Measurements from ENCODE around the gene CENPS. TPM values are rescaled to one million over a fixed set of nuclear protein-coding genes. Genes with fewer than 3 reads are reported as not detected.

Gene CENPS
- total RNA-seq, 1 experiment from 2014 or later, result 16.3 TPM

DNA sequence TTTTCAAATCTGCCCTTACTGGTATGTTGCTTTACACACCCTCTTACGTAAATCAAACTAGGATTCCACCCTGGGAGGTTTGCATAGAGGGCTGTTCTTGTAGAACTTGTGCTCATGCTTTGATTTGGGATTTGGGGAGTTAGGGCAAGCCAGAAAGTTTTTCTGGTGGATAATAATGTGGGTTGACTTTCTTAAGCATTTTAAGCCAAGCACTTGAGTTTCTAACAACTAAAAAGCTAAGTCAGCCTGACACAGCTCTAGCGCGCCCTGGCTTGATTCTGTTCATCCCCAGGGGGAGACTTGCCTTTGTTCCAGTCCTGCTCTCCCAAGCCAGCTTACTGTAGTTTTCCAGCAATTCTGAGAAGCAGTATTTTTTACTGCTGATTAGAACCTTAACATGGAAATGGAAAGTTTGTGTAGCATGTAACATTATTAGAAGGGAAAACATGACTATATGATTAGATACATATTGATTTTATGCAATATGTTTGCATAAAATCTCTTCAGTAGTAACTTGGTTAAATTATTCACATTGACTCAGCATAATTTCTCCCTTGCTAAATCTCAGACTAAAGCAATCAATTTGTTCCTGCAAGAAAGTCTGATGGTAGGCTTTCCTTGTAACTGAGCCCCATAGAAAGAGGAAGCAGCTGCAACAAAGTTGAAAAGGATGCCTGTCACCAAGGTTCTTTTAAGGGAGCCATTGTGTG, 42.4 kb upstream of the CENPS start:
- TSS peak; percentile 46 for BruUV-seq (replicated peaks)
- H3K4me3 ChIP-seq (ENCODE audit: low read length), result peak overlapping the region; percentile 43
- POLR2A ChIA-PET (ENCODE audit: unreplicated experiment), result interaction anchor here (0.6 kb wide), 1 partner anchor 11 kb away, joined by 7 read pairs; no protein-coding TSS in a partner anchor

DNA sequence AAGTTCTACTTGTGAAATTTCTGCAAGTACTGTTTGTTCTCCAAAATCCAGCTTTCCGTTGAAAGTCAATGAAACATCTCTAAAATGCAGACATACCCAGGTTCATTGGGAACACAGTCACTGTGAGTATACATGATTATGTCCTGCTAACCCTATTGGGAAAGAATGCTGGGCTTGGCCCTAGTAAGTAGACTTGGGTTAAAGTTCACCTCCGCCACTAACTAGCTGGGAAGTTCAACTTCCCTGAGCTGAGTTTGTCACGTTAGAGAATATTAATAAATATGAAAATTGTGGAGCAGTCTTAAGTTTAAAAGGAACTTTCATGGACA, 41.9 kb upstream of the CENPS start:
- no peak for DNase-seq
- TF ChIP-seq, protein P1, sequence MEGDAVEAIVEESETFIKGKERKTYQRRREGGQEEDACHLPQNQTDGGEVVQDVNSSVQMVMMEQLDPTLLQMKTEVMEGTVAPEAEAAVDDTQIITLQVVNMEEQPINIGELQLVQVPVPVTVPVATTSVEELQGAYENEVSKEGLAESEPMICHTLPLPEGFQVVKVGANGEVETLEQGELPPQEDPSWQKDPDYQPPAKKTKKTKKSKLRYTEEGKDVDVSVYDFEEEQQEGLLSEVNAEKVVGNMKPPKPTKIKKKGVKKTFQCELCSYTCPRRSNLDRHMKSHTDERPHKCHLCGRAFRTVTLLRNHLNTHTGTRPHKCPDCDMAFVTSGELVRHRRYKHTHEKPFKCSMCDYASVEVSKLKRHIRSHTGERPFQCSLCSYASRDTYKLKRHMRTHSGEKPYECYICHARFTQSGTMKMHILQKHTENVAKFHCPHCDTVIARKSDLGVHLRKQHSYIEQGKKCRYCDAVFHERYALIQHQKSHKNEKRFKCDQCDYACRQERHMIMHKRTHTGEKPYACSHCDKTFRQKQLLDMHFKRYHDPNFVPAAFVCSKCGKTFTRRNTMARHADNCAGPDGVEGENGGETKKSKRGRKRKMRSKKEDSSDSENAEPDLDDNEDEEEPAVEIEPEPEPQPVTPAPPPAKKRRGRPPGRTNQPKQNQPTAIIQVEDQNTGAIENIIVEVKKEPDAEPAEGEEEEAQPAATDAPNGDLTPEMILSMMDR (conservative IDR thresholded peaks at IDR 0.05; ENCODE audit: low read depth, low read length), result no peak
- TF ChIP-seq EZH2phosphoT487 (IDR thresholded peaks at IDR 0.05; ENCODE audit: borderline replicate concordance, low read length) (no peak), EZH2 (IDR thresholded peaks at IDR 0.05; ENCODE audit: low read length, unreplicated experiment) (no peak)
- no peaks in the 10 kb centered on the region for H3K9me2 ChIP-seq (replicated peaks; ENCODE audit: low read length)
- POLR2A ChIA-PET (ENCODE audit: unreplicated experiment), result no interaction called here
- BruUV-seq (replicated peaks), result no TSS peak
- no peak overlapping the region for H2AFZ ChIP-seq (ENCODE audit: low read length)
- no peaks in the 10 kb centered on the region for H3K9me3 ChIP-seq (ENCODE audit: low read length)
- no peak overlapping the region; the same call in 1 of the 2 replicates for H3K4me3 ChIP-seq (ENCODE audit: low read length)
- H3K27ac ChIP-seq (ENCODE audit: low read length), result peak overlapping the region; percentile 96
- no peaks in the 10 kb centered on the region for H4K20me1 ChIP-seq (ENCODE audit: low read length)
- H3K9ac ChIP-seq (ENCODE audit: low read length), result no peak overlapping the region
- no peaks in the 10 kb centered on the region for H3K79me2 ChIP-seq (ENCODE audit: low read length)
- intact Hi-C loops (cut with micrococcal nuclease), result loop anchor here (1.0 kb wide), 1 partner anchor 10 kb away; no protein-coding TSS in a partner anchor
- peaks cover 22% of the 10 kb centered on the region for H3K4me1 ChIP-seq (ENCODE audit: insufficient read depth, low read length)
- peak; percentile 10; the same call in 1 of the 2 replicates for ATAC-seq
- no peaks in the 10 kb centered on the region for H3K36me3 ChIP-seq (ENCODE audit: low read depth, low read length)
- H3F3A ChIP-seq (ENCODE audit: low read length, unreplicated experiment), result no peaks in the 10 kb centered on the region
- H3K4me2 ChIP-seq (ENCODE audit: low read length), result peak overlapping the region; percentile 70
- no peaks in the 10 kb centered on the region for H3K27me3 ChIP-seq (ENCODE audit: low read length)
- CTCF ChIA-PET, result interaction anchor here (1.4 kb wide), 1 partner anchor 42 kb away, joined by 7 read pairs; the partner anchor contains the start of gene CENPS

More for the DNA sequence above, 42.4 kb upstream of the CENPS start:
- Histone ChIP-seq H2AFZ (ENCODE audit: low read length) (peak overlapping the region; percentile 36), H3K27ac (ENCODE audit: low read length) (peak overlapping the region; percentile 96), H3K79me2 (ENCODE audit: low read length) (no peaks in the 10 kb centered on the region), H3K9ac (ENCODE audit: low read length) (peak overlapping the region; percentile 77), H3K36me3 (ENCODE audit: low read depth, low read length) (no peaks in the 10 kb centered on the region), H3K9me2 (replicated peaks; ENCODE audit: low read length) (no peaks in the 10 kb centered on the region), H3K9me3 (ENCODE audit: low read length) (no peaks in the 10 kb centered on the region), H3F3A (ENCODE audit: low read length, unreplicated experiment) (no peaks in the 10 kb centered on the region), H3K4me2 (ENCODE audit: low read length) (peak overlapping the region; percentile 70), H4K20me1 (ENCODE audit: low read length) (no peaks in the 10 kb centered on the region), H3K4me1 (ENCODE audit: insufficient read depth, low read length) (peaks cover 22% of the 10 kb centered on the region), H3K27me3 (ENCODE audit: low read length) (no peaks in the 10 kb centered on the region)
- intact Hi-C loops (cut with micrococcal nuclease), result loop anchor here (1.0 kb wide), 1 partner anchor 10 kb away; no protein-coding TSS in a partner anchor
- TF ChIP-seq EZH2 (IDR thresholded peaks at IDR 0.05; ENCODE audit: low read length, unreplicated experiment), result no peak
- TF ChIP-seq, protein P1 (conservative IDR thresholded peaks at IDR 0.05; ENCODE audit: low read depth, low read length), result no peak
- TF ChIP-seq EZH2phosphoT487 (IDR thresholded peaks at IDR 0.05; ENCODE audit: borderline replicate concordance, low read length), result no peak
- peak; percentile 86 for ATAC-seq
- peak; percentile 77 for DNase-seq
- CTCF ChIA-PET, result interaction anchor here (1.0 to 1.4 kb wide), 2 partner anchors 11 to 43 kb away, joined by 3 to 7 read pairs; partner anchors contain the start of genes CENPS and PGD

All from PC-3 (cell line).